ENCODE data around the gene C1orf50.
A peak's percentile ranks its signal among the peaks of the same experiment; 100 is the strongest.
"Not testable (repeated sequence)": the region's sequence is repeated elsewhere in the genome, so short reads cannot be mapped to it uniquely, and the experiment has no call there.

Gene C1orf50

GRCh38 chr1:42766741-42767509, at the start of gene C1orf50, which contains the start of gene P3H1:
Gene C1orf50 (plus strand): TSS chr1:42767249. CDS start chr1:42767312, 63 bp downstream.
Gene P3H1 (minus strand): TSS chr1:42767028. CDS start chr1:42766971, 57 bp downstream.
- DNase-seq = peak; percentile 99 to 100

- DNase-seq = no peak
These were observed 46.2 kb upstream of the C1orf50 start for GRCh38 chr1:42720868-42721267.

GRCh38 chr1:42721926-42722325, 45.1 kb upstream of the C1orf50 start:
- no peak for DNase-seq

GRCh38 chr1:42722403-42722802, 44.6 kb upstream of the C1orf50 start:
- DNase-seq = not testable (repeated sequence)

- DNase-seq = no peak
These were observed 43.5 kb upstream of the C1orf50 start for GRCh38 chr1:42723511-42723910.

GRCh38 chr1:42725820-42726219, 41.2 kb upstream of the C1orf50 start:
- not testable (repeated sequence) for DNase-seq

GRCh38 chr1:42730002-42730401, 37.0 kb upstream of the C1orf50 start:
- DNase-seq = no peak

- peak; percentile 39 to 44 for DNase-seq
These were observed 36.1 kb upstream of the C1orf50 start for GRCh38 chr1:42730988-42731387.

GRCh38 chr1:42731585-42731984, 35.5 kb upstream of the C1orf50 start:
- DNase-seq = no peak

- no peak for DNase-seq
These were observed 34.8 kb upstream of the C1orf50 start for GRCh38 chr1:42732126-42732680.

GRCh38 chr1:42733415-42734200, 33.4 kb upstream of the C1orf50 start:
- no peak for DNase-seq

- DNase-seq = no peak
These were observed 32.6 kb upstream of the C1orf50 start for GRCh38 chr1:42734201-42735035.

- DNase-seq = no peak
These were observed 32.0 kb upstream of the C1orf50 start for GRCh38 chr1:42735056-42735455.

- no peak for DNase-seq
These were observed 31.5 kb upstream of the C1orf50 start for GRCh38 chr1:42735477-42736105.

GRCh38 chr1:42736152-42736551, 30.9 kb upstream of the C1orf50 start:
- no peak for DNase-seq

GRCh38 chr1:42736571-42737200, 30.4 kb upstream of the C1orf50 start:
- DNase-seq = no peak

GRCh38 chr1:42737257-42737656, 29.8 kb upstream of the C1orf50 start:
- no peak for DNase-seq

- no peak for DNase-seq
These were observed 28.9 kb upstream of the C1orf50 start for GRCh38 chr1:42737986-42738677.

- no peak for DNase-seq
These were observed 28.3 kb upstream of the C1orf50 start for GRCh38 chr1:42738678-42739226.
